Endodermal cell (in vitro differentiated cells): ENCODE measurements around the gene ANKAR. TPM values are rescaled to one million over a fixed set of nuclear protein-coding genes. Genes with fewer than 3 reads are reported as not detected.
"Not testable (repeated sequence)": the region's sequence is repeated elsewhere in the genome, so short reads cannot be mapped to it uniquely, and the experiment has no call there.

ENCODE experiments used
- DNase-seq: peaks from one replicate; pipeline ENCODE4 v3.0.0-alpha.2; 2017
- H3K27ac ChIP-seq: 2 replicates; pipeline ENCODE4 v1.5.1; 2013; ENCODE audit warnings: mild to moderate bottlenecking, low read depth, low read length, moderate library complexity
- H3K27me3 ChIP-seq: 2 replicates; pipeline ENCODE4 v1.6.1; 2013; ENCODE audit warnings: mild to moderate bottlenecking, low read length, moderate library complexity; ENCODE audit not compliant: insufficient read depth, control insufficient read depth, poor library complexity, severe bottlenecking
- H3K36me3 ChIP-seq: 2 replicates; pipeline ENCODE4 v1.7.0; 2013; ENCODE audit warnings: mild to moderate bottlenecking, low read length, moderate library complexity; ENCODE audit not compliant: control insufficient read depth, insufficient read depth
- H3K4me1 ChIP-seq: one replicate; pipeline ENCODE4 v1.7.0; 2013; ENCODE audit warnings: low read length; ENCODE audit not compliant: control insufficient read depth, insufficient read depth
- H3K4me3 ChIP-seq: 2 replicates; pipeline ENCODE4 v1.5.1; 2013; ENCODE audit warnings: mild to moderate bottlenecking, low read length, moderate library complexity
- H3K9ac ChIP-seq: 2 replicates; pipeline ENCODE4 v1.6.1; 2013; ENCODE audit warnings: mild to moderate bottlenecking, low read length, moderate library complexity; ENCODE audit not compliant: poor library complexity, severe bottlenecking; ENCODE audit errors: extremely low read depth
- H3K9me3 ChIP-seq: 2 replicates; pipeline ENCODE4 v1.6.1; 2013; ENCODE audit warnings: mild to moderate bottlenecking, low read length, moderate library complexity; ENCODE audit not compliant: control insufficient read depth
- H3K27ac Mint-ChIP-seq: 2 replicates; pipeline ENCODE4 v1.8.0; 2020; ENCODE audit warnings: mixed read lengths
- H3K27me3 Mint-ChIP-seq: 2 replicates; pipeline ENCODE4 v1.8.0; 2021; ENCODE audit warnings: mild to moderate bottlenecking, mixed read lengths; ENCODE audit not compliant: insufficient read depth
- H3K36me3 Mint-ChIP-seq: 2 replicates; pipeline ENCODE4 v1.8.0; 2020; ENCODE audit warnings: low read depth, mixed read lengths
- H3K4me1 Mint-ChIP-seq: 2 replicates; pipeline ENCODE4 v1.8.0; 2020; ENCODE audit warnings: mixed read lengths
- H3K4me3 Mint-ChIP-seq: 2 replicates; pipeline ENCODE4 v1.8.0; 2020; ENCODE audit warnings: mild to moderate bottlenecking, moderate library complexity, mixed read lengths
- H3K9me3 Mint-ChIP-seq: 2 replicates; pipeline ENCODE4 v1.8.0; 2020; ENCODE audit warnings: mild to moderate bottlenecking, mixed read lengths
- WGBS, 2 experiments: methylation state at CpG; one replicate each; pipeline versions ENCODE4 v1.1.5 to v1.1.7; 2013; ENCODE audit warnings: missing lambda C conversion rate in 2 of 2, mixed read lengths in 1 of 2; ENCODE audit not compliant: insufficient coverage in 1 of 2, insufficient read length in 1 of 2; 5-methylcytosine and 5-hydroxymethylcytosine counted together
- total RNA-seq, 2 donors: library from RNA; stranded (reverse); fragmentation: NEBNext Ultra II Directional in 1 of 2; extraction: Animal tissue kit (Norgen Biotek cat#: 25700) in 1 of 2; gene quantifications; 2 replicates in 1 of 2; 3 replicates in 1 of 2; pipeline ENCODE4 v1.2.1, GENCODE V29; 2021
- TF ChIP-seq, protein P1 (sequence below): fragments of 200-600 bp; sonication (generic); conservative IDR thresholded peaks from 2 replicates; pipeline ENCODE4 v1.5.0; 2021; ENCODE audit warnings: antibody characterized with exemption, mild to moderate bottlenecking

Gene ANKAR
- total RNA-seq, 2 donors from 2014 or later = 4.3 to 7.4 TPM

DNA sequence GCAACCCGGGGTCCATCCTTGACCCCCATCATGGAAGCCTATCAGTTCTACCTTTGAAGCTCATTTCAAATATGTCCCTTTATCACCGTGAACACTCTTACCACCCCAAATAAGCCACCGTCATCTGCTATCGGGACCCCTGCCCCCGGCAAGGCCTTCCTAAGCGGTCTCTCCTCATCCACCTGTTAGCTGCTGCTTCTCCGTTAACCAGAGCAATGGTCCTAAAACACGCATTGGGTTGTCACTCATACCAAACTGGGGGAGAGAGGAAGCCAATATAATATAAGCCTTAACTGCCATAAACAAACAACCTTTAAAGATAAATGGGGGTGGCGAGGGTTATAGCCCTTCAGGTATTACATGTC lies 12.5 kb upstream of the ANKAR start:
- TF ChIP-seq, protein P1, sequence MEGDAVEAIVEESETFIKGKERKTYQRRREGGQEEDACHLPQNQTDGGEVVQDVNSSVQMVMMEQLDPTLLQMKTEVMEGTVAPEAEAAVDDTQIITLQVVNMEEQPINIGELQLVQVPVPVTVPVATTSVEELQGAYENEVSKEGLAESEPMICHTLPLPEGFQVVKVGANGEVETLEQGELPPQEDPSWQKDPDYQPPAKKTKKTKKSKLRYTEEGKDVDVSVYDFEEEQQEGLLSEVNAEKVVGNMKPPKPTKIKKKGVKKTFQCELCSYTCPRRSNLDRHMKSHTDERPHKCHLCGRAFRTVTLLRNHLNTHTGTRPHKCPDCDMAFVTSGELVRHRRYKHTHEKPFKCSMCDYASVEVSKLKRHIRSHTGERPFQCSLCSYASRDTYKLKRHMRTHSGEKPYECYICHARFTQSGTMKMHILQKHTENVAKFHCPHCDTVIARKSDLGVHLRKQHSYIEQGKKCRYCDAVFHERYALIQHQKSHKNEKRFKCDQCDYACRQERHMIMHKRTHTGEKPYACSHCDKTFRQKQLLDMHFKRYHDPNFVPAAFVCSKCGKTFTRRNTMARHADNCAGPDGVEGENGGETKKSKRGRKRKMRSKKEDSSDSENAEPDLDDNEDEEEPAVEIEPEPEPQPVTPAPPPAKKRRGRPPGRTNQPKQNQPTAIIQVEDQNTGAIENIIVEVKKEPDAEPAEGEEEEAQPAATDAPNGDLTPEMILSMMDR = no peak
- WGBS, 2 experiments = 11 to 13% methylated on average over 5 to 9 of the region's 9 CpGs
- H3K4me1 Mint-ChIP-seq = peaks cover 25% of the 10 kb centered on the region

DNA sequence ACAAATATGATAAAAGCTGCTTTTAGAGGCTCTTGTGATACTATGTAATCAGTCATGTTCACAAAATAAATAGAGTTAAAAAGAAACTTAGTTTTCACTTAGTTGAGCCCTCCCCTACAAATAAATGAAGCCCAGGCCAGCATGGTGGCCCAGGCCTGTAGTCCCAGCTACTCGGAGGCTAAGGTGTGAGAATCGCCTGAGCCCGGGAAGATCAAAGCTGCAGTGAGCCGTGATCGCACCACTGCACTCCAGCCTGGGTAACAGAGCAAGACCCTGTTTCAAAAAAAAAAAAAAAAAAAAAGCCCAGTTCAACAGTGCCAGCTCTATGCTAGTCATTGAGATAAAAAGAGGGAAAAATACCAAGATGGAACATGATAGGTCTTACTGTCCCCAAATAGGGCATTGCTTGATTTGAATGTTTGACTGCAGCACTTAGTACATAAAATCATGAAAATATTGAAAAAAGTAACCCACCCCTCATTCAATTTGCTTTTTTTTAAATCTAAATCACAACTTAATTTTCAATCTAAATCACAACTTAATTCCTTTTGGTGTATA lies 11.7 kb upstream of the ANKAR start:
- no peak for DNase-seq
- Mint-ChIP-seq H3K36me3 (peaks cover 24% of the 10 kb centered on the region), H3K4me3 (no peak overlapping the region), H3K9me3 (no peaks in the 10 kb centered on the region), H3K4me1 (peaks cover 21% of the 10 kb centered on the region), H3K27me3 (no peaks in the 10 kb centered on the region), H3K27ac (no peak overlapping the region)
- no peaks in the 10 kb centered on the region for H3K27me3 ChIP-seq
- H3K36me3 ChIP-seq = peaks cover 35% of the 10 kb centered on the region
- 89 to 93% methylated on average over 5 of the region's 5 CpGs for WGBS, 2 experiments
- H3K27ac ChIP-seq = no peak overlapping the region
- H3K4me3 ChIP-seq = peak overlapping the region; percentile 99
- no peaks in the 10 kb centered on the region for H3K9me3 ChIP-seq
- TF ChIP-seq, protein P1 = no peak
- H3K4me1 ChIP-seq = peaks cover 14% of the 10 kb centered on the region
- no peak overlapping the region for H3K9ac ChIP-seq

More for the DNA sequence above, 12.5 kb upstream of the ANKAR start:
- peaks cover 16% of the 10 kb centered on the region for H3K36me3 Mint-ChIP-seq
- H3K4me1 ChIP-seq = peaks cover 19% of the 10 kb centered on the region
- H3K9me3 Mint-ChIP-seq = no peaks in the 10 kb centered on the region
- no peaks in the 10 kb centered on the region for H3K27me3 ChIP-seq
- no peaks in the 10 kb centered on the region for H3K9me3 ChIP-seq
- no peaks in the 10 kb centered on the region for H3K27me3 Mint-ChIP-seq
- DNase-seq = no peak
- H3K27ac Mint-ChIP-seq = no peak overlapping the region
- H3K4me3 Mint-ChIP-seq = no peak overlapping the region
- H3K4me3 ChIP-seq = peak overlapping the region; percentile 99
- H3K36me3 ChIP-seq = peaks cover 27% of the 10 kb centered on the region
- peak overlapping the region; percentile 93 for H3K9ac ChIP-seq
- no peak overlapping the region for H3K27ac ChIP-seq

DNA sequence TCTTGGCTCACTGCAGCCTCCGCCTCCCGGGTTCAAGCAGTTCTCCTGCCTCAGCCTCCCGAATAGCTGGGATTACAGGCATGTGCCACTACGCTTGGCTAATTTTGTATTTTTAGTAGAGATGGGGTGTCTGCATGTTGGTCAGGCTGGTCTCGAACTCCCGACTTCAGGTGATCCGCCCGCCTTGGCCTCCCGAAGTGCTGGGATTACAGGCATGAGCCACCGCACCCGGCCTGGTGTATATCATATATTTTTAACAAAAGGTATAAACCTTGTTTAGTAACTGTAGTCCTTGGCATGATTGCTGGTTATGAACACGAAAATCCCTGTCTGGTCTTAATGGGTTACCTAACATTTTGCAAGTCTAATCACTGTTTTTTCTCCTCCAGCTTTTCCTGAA lies 11.2 kb upstream of the ANKAR start:
- WGBS, 2 experiments = 90 to 93% methylated on average over 1 to 12 of the region's 12 CpGs
- not testable (repeated sequence) for H3K4me3 Mint-ChIP-seq, H3K27me3 ChIP-seq, H3K9ac ChIP-seq, H3K27ac Mint-ChIP-seq, H3K4me1 ChIP-seq, H3K27ac ChIP-seq, H3K27me3 Mint-ChIP-seq, H3K9me3 ChIP-seq, H3K9me3 Mint-ChIP-seq, DNase-seq
- peak overlapping the region; percentile 31 for H3K4me3 ChIP-seq
- H3K36me3 ChIP-seq = peaks cover 41% of the 10 kb centered on the region
- H3K36me3 Mint-ChIP-seq = peaks cover 30% of the 10 kb centered on the region
- peaks cover 16% of the 10 kb centered on the region for H3K4me1 Mint-ChIP-seq

DNA sequence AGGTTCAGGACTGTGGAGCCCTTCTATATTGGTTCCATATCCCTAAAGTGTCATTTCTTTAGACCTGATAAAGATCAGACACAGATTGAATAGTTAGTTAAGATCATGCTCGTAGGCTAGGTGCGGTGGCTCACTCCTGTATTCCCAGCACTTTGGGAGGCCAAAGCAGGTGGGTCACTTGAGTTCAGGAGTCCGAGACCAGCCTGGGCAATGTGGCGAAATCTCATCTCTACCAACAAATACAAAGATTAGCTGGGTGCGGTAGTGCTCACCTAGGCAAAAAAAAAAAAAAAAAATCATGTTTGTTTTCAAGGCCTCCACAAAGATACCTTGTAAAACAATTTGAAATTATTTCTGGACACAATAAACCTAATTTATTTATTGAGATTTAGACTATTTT lies 4.6 kb upstream of the ANKAR start:
- Histone ChIP-seq H3K9ac (no peak overlapping the region), H3K9me3 (no peaks in the 10 kb centered on the region), H3K27me3 (no peaks in the 10 kb centered on the region), H3K27ac (no peak overlapping the region), H3K4me3 (no peak overlapping the region), H3K36me3 (peaks cover 56% of the 10 kb centered on the region), H3K4me1 (no peaks in the 10 kb centered on the region)
- Mint-ChIP-seq H3K9me3 (no peaks in the 10 kb centered on the region), H3K4me3 (no peak overlapping the region), H3K27me3 (peaks cover 5% of the 10 kb centered on the region), H3K4me1 (peaks cover 2% of the 10 kb centered on the region), H3K27ac (no peak overlapping the region), H3K36me3 (peaks cover 42% of the 10 kb centered on the region)
- DNase-seq = no peak
- 92 to 98% methylated on average over 2 to 5 of the region's 5 CpGs for WGBS, 2 experiments
- TF ChIP-seq, protein P1 = no peak
